Neuronal stem cell (in vitro differentiated cells): ENCODE results near the gene MYO1C. TPM values are rescaled to one million over a fixed set of nuclear protein-coding genes. Genes with fewer than 3 reads are reported as not detected.

Source experiments
- DNase-seq: peaks from one replicate; pipeline ENCODE4 v3.0.0-alpha.2; 2013; ENCODE audit warnings: low spot score
- H2AFZ ChIP-seq: one replicate; pipeline ENCODE4 v1.6.1; 2013; ENCODE audit warnings: mild to moderate bottlenecking, low read length, inconsistent platforms
- H2AK5ac ChIP-seq: 2 replicates; pipeline ENCODE4 v1.6.1; 2013; ENCODE audit warnings: low read depth, mild to moderate bottlenecking, inconsistent platforms, low read length, moderate library complexity, mixed read lengths
- H2BK120ac ChIP-seq: 2 replicates; pipeline ENCODE4 v1.6.1; 2013; ENCODE audit warnings: low read depth, mild to moderate bottlenecking, inconsistent platforms, low read length, moderate library complexity, mixed read lengths
- H2BK12ac ChIP-seq: one replicate; pipeline ENCODE4 v1.6.1; 2013; ENCODE audit warnings: low read length, inconsistent platforms
- H2BK15ac ChIP-seq: 2 replicates; pipeline ENCODE4 v1.6.1; 2013; ENCODE audit warnings: mild to moderate bottlenecking, low read length, inconsistent platforms, mixed read lengths
- H2BK5ac ChIP-seq: one replicate; pipeline ENCODE4 v1.6.1; 2013; ENCODE audit warnings: inconsistent platforms, mild to moderate bottlenecking, low read length, moderate library complexity
- H3K14ac ChIP-seq: one replicate; pipeline ENCODE4 v1.6.1; 2013; ENCODE audit warnings: low read length, inconsistent platforms
- H3K18ac ChIP-seq: 2 replicates; pipeline ENCODE4 v1.6.1; 2013; ENCODE audit warnings: low read length, inconsistent platforms
- H3K23ac ChIP-seq: 2 replicates; pipeline ENCODE4 v1.6.1; 2013; ENCODE audit warnings: low read depth, mild to moderate bottlenecking, mixed read lengths, low read length, inconsistent platforms; ENCODE audit not compliant: poor library complexity
- H3K27ac ChIP-seq: replicated peaks from 3 replicates; pipeline ENCODE4 v1.5.1; 2013; ENCODE audit warnings: low read length, inconsistent platforms
- H3K27me3 ChIP-seq, 3 experiments: 2 replicates each; pipeline ENCODE4 v1.6.1; 2013; ENCODE audit warnings: low read length in 3 of 3, mild to moderate bottlenecking in 2 of 3, inconsistent platforms in 1 of 3, low read depth in 1 of 3, mixed read lengths in 1 of 3, moderate library complexity in 1 of 3; ENCODE audit not compliant: control insufficient read depth in 3 of 3, insufficient read depth in 3 of 3
- H3K36me3 ChIP-seq, 2 donors: replicated peaks in 1 of 2; 2 replicates each; pipeline ENCODE4 v1.6.1; 2013; ENCODE audit warnings: low read length in 2 of 2; ENCODE audit not compliant: control insufficient read depth in 2 of 2, insufficient read depth in 2 of 2
- H3K4ac ChIP-seq: 2 replicates; pipeline ENCODE4 v1.6.1; 2013; ENCODE audit warnings: inconsistent platforms, mild to moderate bottlenecking, low read length, moderate library complexity
- H3K4me1 ChIP-seq, 2 donors: 1 replicate in 1 of 2; 2 replicates in 1 of 2; pipeline ENCODE4 v1.6.1; 2013; ENCODE audit warnings: low read length in 2 of 2, low read depth in 1 of 2; ENCODE audit not compliant: control insufficient read depth in 2 of 2, insufficient read depth in 1 of 2
- H3K4me2 ChIP-seq: one replicate; pipeline ENCODE4 v1.6.1; 2013; ENCODE audit warnings: mild to moderate bottlenecking, low read length, inconsistent platforms; ENCODE audit not compliant: insufficient read depth, poor library complexity, severe bottlenecking
- H3K4me3 ChIP-seq, 2 donors: 2 replicates each; pipeline ENCODE4 v1.5.1; 2013; ENCODE audit warnings: low read length in 2 of 2, mild to moderate bottlenecking in 2 of 2, inconsistent platforms in 1 of 2, moderate library complexity in 1 of 2
- H3K79me1 ChIP-seq: one replicate; pipeline ENCODE4 v1.6.1; 2013; ENCODE audit warnings: low read depth, mild to moderate bottlenecking, inconsistent platforms, low read length, moderate library complexity
- H3K9ac ChIP-seq: one replicate; pipeline ENCODE4 v1.6.1; 2013; ENCODE audit warnings: mild to moderate bottlenecking, low read depth, low read length, inconsistent platforms; ENCODE audit not compliant: poor library complexity
- H3K9me3 ChIP-seq, 2 donors: replicated peaks in 1 of 2; 2 replicates each; pipeline versions ENCODE3 to v1.6.1; 2013; ENCODE audit warnings: low read length in 2 of 2, mild to moderate bottlenecking in 2 of 2, inconsistent platforms in 1 of 2, low read depth in 1 of 2, mixed read lengths in 1 of 2, moderate library complexity in 1 of 2; ENCODE audit not compliant: control insufficient read depth in 2 of 2, insufficient read depth in 1 of 2
- H4K8ac ChIP-seq: one replicate; pipeline ENCODE4 v1.6.1; 2013; ENCODE audit warnings: low read depth, mild to moderate bottlenecking, inconsistent platforms, low read length, moderate library complexity
- H4K91ac ChIP-seq: one replicate; pipeline ENCODE4 v1.6.1; 2013; ENCODE audit warnings: low read length, low read depth, mild to moderate bottlenecking, inconsistent platforms; ENCODE audit not compliant: poor library complexity
- WGBS, 2 donors: extraction: QIAGEN DNeasy Blood & Tissue Kit; methylation state at CpG; one replicate each; pipeline ENCODE4 v1.1.7; 2013; ENCODE audit warnings: missing lambda C conversion rate in 2 of 2, mixed read lengths in 1 of 2; ENCODE audit not compliant: insufficient read length in 2 of 2, insufficient replicate concordance in 1 of 2; ENCODE audit errors: extremely low coverage in 2 of 2; 5-methylcytosine and 5-hydroxymethylcytosine counted together
- polyA plus RNA-seq, 2 experiments: library from polyadenylated mRNA; stranded (reverse); fragments of 200-250 nt; gene quantifications; one replicate each; pipeline ENCODE4 v1.2.3, GENCODE V29; 2013

MYO1C gene
- 42.3 TPM for polyA plus RNA-seq (2013, experiment 1 of 2)
- polyA plus RNA-seq (2013, experiment 2 of 2) = 42.0 TPM

- no peak within 1 kb of the TSS for H2BK120ac ChIP-seq
- peak within 1 kb of the TSS; percentile 95 for H2AK5ac ChIP-seq
- H2AFZ ChIP-seq = peak within 1 kb of the TSS; percentile 93
- peak within 1 kb of the TSS; percentile 83 for H3K14ac ChIP-seq
- H3K4me3 ChIP-seq = peak within 1 kb of the TSS; percentile 82 to 87
- H3K18ac ChIP-seq = peak within 1 kb of the TSS; percentile 95
- no peak for DNase-seq
- WGBS, 2 donors = no CpG with 5 or more reads among the region's 35 CpGs
- no peak within 1 kb of the TSS for H4K91ac ChIP-seq
- peaks cover 1% of the 10 kb centered on the region for H3K79me1 ChIP-seq
- H3K36me3 ChIP-seq = peaks cover 2 to 14% of the 10 kb centered on the region in 2 donors
- H2BK15ac ChIP-seq = peak within 1 kb of the TSS; percentile 60
- H3K4me1 ChIP-seq = peaks cover 23 to 25% of the 10 kb centered on the region in 2 donors
- H3K9me3 ChIP-seq = no peaks in the 10 kb centered on the region
- H4K8ac ChIP-seq = peak within 1 kb of the TSS; percentile 4
- H3K4me2 ChIP-seq = peak within 1 kb of the TSS; percentile 93
- no peak within 1 kb of the TSS for H3K27ac ChIP-seq
- peak within 1 kb of the TSS; percentile 83 for H2BK5ac ChIP-seq
- peak within 1 kb of the TSS; percentile 48 for H3K23ac ChIP-seq
- peak within 1 kb of the TSS; percentile 96 for H3K4ac ChIP-seq
- H2BK12ac ChIP-seq = peak within 1 kb of the TSS; percentile 51
- H3K9ac ChIP-seq = peak within 1 kb of the TSS; percentile 87
- H3K27me3 ChIP-seq = no peaks in the 10 kb centered on the region
Measured at GRCh38 chr17:1492249-1493206, at the start of gene MYO1C. TSS of gene MYO1C (minus strand) at chr17:1492686. CDS start at chr17:1492487, 199 bp downstream.

DNA sequence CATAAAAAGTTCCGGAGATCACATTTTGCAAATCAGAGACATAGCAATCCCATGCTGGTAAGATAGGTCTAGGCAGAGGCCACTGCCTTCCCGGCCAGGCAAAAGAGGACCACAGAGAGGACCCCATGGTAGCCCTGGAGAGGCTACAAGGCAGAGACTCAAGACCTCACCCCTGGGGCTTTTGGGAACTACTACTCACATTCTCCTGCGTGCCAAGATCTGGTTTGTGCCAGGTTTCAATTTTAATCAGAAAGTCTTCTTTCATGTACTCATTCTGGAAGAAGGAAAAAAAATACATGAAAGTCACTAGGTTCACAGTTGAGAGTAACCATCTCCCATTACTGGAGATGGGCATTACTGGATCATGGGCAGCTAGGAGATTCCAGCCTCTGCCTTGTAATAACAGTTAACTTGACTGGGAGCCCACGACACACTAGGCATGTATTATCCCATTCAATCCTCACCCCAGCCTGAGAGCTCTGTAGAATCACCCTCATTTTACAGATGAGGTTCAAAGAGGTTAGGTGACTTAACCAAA, 49.0 kb upstream of the MYO1C start:
- Histone ChIP-seq H3K27me3 (no peaks in the 10 kb centered on the region), H2BK15ac (no peak overlapping the region), H3K9ac (no peak overlapping the region), H2BK120ac (no peak overlapping the region), H3K9me3 (no peaks in the 10 kb centered on the region), H3K23ac (no peak overlapping the region), H3K4ac (no peak overlapping the region), H3K4me2 (no peak overlapping the region), H2AK5ac (no peak overlapping the region), H2AFZ (no peak overlapping the region), H3K18ac (no peak overlapping the region), H3K36me3 (peaks cover 17 to 90% of the 10 kb centered on the region in 2 donors), H2BK5ac (no peak overlapping the region), H3K79me1 (no peaks in the 10 kb centered on the region), H3K4me1 (peaks cover 0 to 4% of the 10 kb centered on the region in 2 donors), H3K14ac (no peak overlapping the region), H4K8ac (no peak overlapping the region), H4K91ac (no peak overlapping the region), H3K27ac (no peak overlapping the region), H3K4me3 (no peak overlapping the region), H2BK12ac (no peak overlapping the region)
- DNase-seq = no peak
- no CpG with 5 or more reads among the region's 4 CpGs for WGBS, 2 donors

GRCh38 chr17:1539811-1540210, 47.3 kb upstream of the MYO1C start:
- Histone ChIP-seq H3K4me3 (no peak overlapping the region), H3K4me1 (peaks cover 0 to 4% of the 10 kb centered on the region in 2 donors), H2BK5ac (no peak overlapping the region), H3K9me3 (no peaks in the 10 kb centered on the region), H2BK120ac (no peak overlapping the region), H2AFZ (no peak overlapping the region), H4K91ac (no peak overlapping the region), H3K4me2 (no peak overlapping the region), H3K9ac (no peak overlapping the region), H3K79me1 (no peaks in the 10 kb centered on the region), H2AK5ac (no peak overlapping the region), H2BK15ac (no peak overlapping the region), H3K27me3 (no peaks in the 10 kb centered on the region), H3K4ac (no peak overlapping the region), H3K27ac (no peak overlapping the region), H2BK12ac (no peak overlapping the region), H3K18ac (no peak overlapping the region), H3K14ac (no peak overlapping the region), H3K36me3 (peaks cover 21 to 90% of the 10 kb centered on the region in 2 donors), H3K23ac (no peak overlapping the region), H4K8ac (no peak overlapping the region)
- DNase-seq = no peak
- no CpG with 5 or more reads among the region's 15 CpGs for WGBS, 2 donors

GRCh38 chr17:1535737-1536136, 43.3 kb upstream of the MYO1C start:
- no CpG with 5 or more reads among the region's 4 CpGs for WGBS, 2 donors
- H3K9ac ChIP-seq = no peak overlapping the region

More at GRCh38 chr17:1535737-1536136, 43.3 kb upstream of the MYO1C start:
- Histone ChIP-seq H2AFZ (no peak overlapping the region), H3K4me2 (no peak overlapping the region), H3K27ac (no peak overlapping the region), H4K91ac (no peak overlapping the region), H2BK120ac (no peak overlapping the region), H3K14ac (no peak overlapping the region), H3K36me3 (peaks cover 38 to 89% of the 10 kb centered on the region in 2 donors), H4K8ac (no peak overlapping the region), H3K23ac (no peak overlapping the region), H2AK5ac (no peak overlapping the region), H3K18ac (no peak overlapping the region), H3K4me3 (no peak overlapping the region), H2BK12ac (no peak overlapping the region), H3K4ac (no peak overlapping the region), H3K9me3 (no peaks in the 10 kb centered on the region), H3K79me1 (peaks cover 2% of the 10 kb centered on the region), H2BK5ac (no peak overlapping the region), H3K27me3 (no peaks in the 10 kb centered on the region), H2BK15ac (no peak overlapping the region), H3K4me1 (no peaks in the 10 kb centered on the region)
- no peak for DNase-seq
